ENCODE measurements around the gene PBX1. TPM values are rescaled to one million over a fixed set of nuclear protein-coding genes. Genes with fewer than 3 reads are reported as not detected.
A peak's percentile ranks its signal among the peaks of the same experiment; 100 is the strongest.

Gene PBX1
- total RNA-seq, 4 donors from 2014 or later: 89.6 to 138 (median 112) TPM

GRCh38 chr1:164644268-164644667 is 85.3 kb downstream of the PBX1 start:
- H3K27ac ChIP-seq (replicated peaks in 1 of 4): peak overlapping the region; percentile 58 to 81 (median 76)
- no peaks in the 10 kb centered on the region for H3K9me3 ChIP-seq
- WGBS: 65% methylated on average over 3 of the region's 3 CpGs
- intact Hi-C loops (cut with DNase I): loop anchor here (5.0 kb wide), 1 partner anchor 58 kb away; no protein-coding TSS in a partner anchor
- H3K27me3 ChIP-seq: no peaks in the 10 kb centered on the region
- H3K36me3 ChIP-seq: no peaks in the 10 kb centered on the region
- peaks cover 56 to 96% (median 96%) of the 10 kb centered on the region in 4 donors for H3K4me1 ChIP-seq
- H3K4me3 ChIP-seq: no peak overlapping the region
- no peak for DNase-seq (ENCODE audit: extremely low spot score)
- TF ChIP-seq CTCF (IDR thresholded peaks at IDR 0.05) (no peak), POLR2AphosphoS5 (IDR thresholded peaks at IDR 0.05) (no peak), POLR2A (IDR thresholded peaks at IDR 0.05; ENCODE audit: low read depth) (no peak), EP300 (IDR thresholded peaks at IDR 0.05) (no peak)

GRCh38 chr1:164644774-164645644 is 86.0 kb downstream of the PBX1 start:
- H3K4me1 ChIP-seq: peaks cover 54 to 98% (median 96%) of the 10 kb centered on the region in 4 donors
- 36% methylated on average over 6 of the region's 6 CpGs for WGBS
- intact Hi-C loops (cut with DNase I): loop anchor here (5.0 kb wide), 1 partner anchor 57 kb away; no protein-coding TSS in a partner anchor
- DNase-seq (ENCODE audit: extremely low spot score): no peak
- no peaks in the 10 kb centered on the region for H3K36me3 ChIP-seq
- H3K27ac ChIP-seq (replicated peaks in 1 of 4): peak overlapping the region; percentile 58 to 81 (median 76)
- TF ChIP-seq POLR2AphosphoS5 (IDR thresholded peaks at IDR 0.05): peak in 1 of 2 donors; percentile 9
- TF ChIP-seq POLR2A (IDR thresholded peaks at IDR 0.05; ENCODE audit: low read depth): no peak
- no peak for TF ChIP-seq EP300 (IDR thresholded peaks at IDR 0.05)
- TF ChIP-seq CTCF (IDR thresholded peaks at IDR 0.05): no peak
- no peaks in the 10 kb centered on the region for H3K27me3 ChIP-seq
- H3K4me3 ChIP-seq: no peak overlapping the region
- no peaks in the 10 kb centered on the region for H3K9me3 ChIP-seq

GRCh38 chr1:164645921-164646320 is 86.9 kb downstream of the PBX1 start:
- H3K4me3 ChIP-seq: no peak overlapping the region
- H3K27ac ChIP-seq (replicated peaks in 1 of 4): peak overlapping the region in 2 of 4 donors; percentile 79 to 81
- no peak for TF ChIP-seq EP300 (IDR thresholded peaks at IDR 0.05)
- no peak for TF ChIP-seq POLR2A (IDR thresholded peaks at IDR 0.05; ENCODE audit: low read depth)
- no peak for TF ChIP-seq CTCF (IDR thresholded peaks at IDR 0.05)
- no peak for TF ChIP-seq POLR2AphosphoS5 (IDR thresholded peaks at IDR 0.05)
- no peaks in the 10 kb centered on the region for H3K9me3 ChIP-seq
- H3K4me1 ChIP-seq: peaks cover 45 to 98% (median 96%) of the 10 kb centered on the region in 4 donors
- no peaks in the 10 kb centered on the region for H3K27me3 ChIP-seq
- H3K36me3 ChIP-seq: no peaks in the 10 kb centered on the region
- WGBS: 86% methylated on average over 2 of the region's 2 CpGs
- no peak for DNase-seq (ENCODE audit: extremely low spot score)
- intact Hi-C loops (cut with DNase I): no loop called here

GRCh38 chr1:164647211-164647610 is 88.2 kb downstream of the PBX1 start:
- intact Hi-C loops (cut with DNase I): no loop called here
- Histone ChIP-seq H3K27me3 (no peaks in the 10 kb centered on the region), H3K9me3 (no peaks in the 10 kb centered on the region), H3K4me1 (peaks cover 37 to 98% (median 96%) of the 10 kb centered on the region in 4 donors), H3K27ac (replicated peaks in 1 of 4) (peak overlapping the region; percentile 53 to 81 (median 64)), H3K36me3 (no peaks in the 10 kb centered on the region), H3K4me3 (no peak overlapping the region)
- TF ChIP-seq EP300 (IDR thresholded peaks at IDR 0.05) (no peak), POLR2A (IDR thresholded peaks at IDR 0.05; ENCODE audit: low read depth) (no peak), CTCF (IDR thresholded peaks at IDR 0.05) (no peak), POLR2AphosphoS5 (IDR thresholded peaks at IDR 0.05) (no peak)
- no peak for DNase-seq (ENCODE audit: extremely low spot score)
- 48% methylated on average over 6 of the region's 6 CpGs for WGBS
